Vagina (tissue), 2 donors: ENCODE results near the gene MRPL52.

Source experiments
- POLR2A ChIP-seq, 2 donors: fragments of 450-650 bp; IDR thresholded peaks; one replicate each; pipeline ENCODE4 v1.6.1; 2017; ENCODE audit warnings: antibody characterized with exemption in 2 of 2, mild to moderate bottlenecking in 2 of 2, moderate library complexity in 2 of 2
- POLR2AphosphoS5 ChIP-seq, 2 donors: sonication (generic); formaldehyde crosslinking; IDR thresholded peaks; one replicate each; pipeline ENCODE4 v1.9.0; 2017; ENCODE audit warnings: antibody characterized with exemption in 2 of 2, mild to moderate bottlenecking in 2 of 2, low read depth in 1 of 2; ENCODE audit not compliant: insufficient read depth in 1 of 2
- TF ChIP-seq, protein P1 (sequence below), 3 experiments: fragments of 450-650 bp in 2 of 3; fragments of 200-600 bp in 1 of 3; sonication (generic) in 1 of 3; IDR thresholded peaks; one replicate each; pipeline ENCODE4 v1.5.1; 2017 to 2019; ENCODE audit warnings: antibody characterized with exemption in 3 of 3, mild to moderate bottlenecking in 2 of 3, moderate library complexity in 2 of 3

DNA sequence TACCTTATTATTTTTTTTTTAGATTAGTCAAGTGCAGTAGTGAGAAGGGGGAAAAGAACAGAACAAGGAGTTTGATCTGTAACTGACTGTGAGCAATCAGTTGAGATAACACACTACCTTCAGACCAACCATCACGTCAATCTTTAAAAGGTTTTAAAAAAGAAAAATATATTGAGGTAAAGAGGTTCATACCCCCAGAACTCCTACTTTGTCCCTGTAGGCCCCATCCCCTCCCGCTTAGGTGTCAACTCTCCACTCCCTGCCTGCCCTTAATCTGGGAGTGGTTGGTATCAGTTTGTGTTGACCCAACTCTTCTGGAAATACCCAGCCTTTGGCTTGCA lies 22.9 kb downstream of the MRPL52 start:
- TF ChIP-seq, protein P1, sequence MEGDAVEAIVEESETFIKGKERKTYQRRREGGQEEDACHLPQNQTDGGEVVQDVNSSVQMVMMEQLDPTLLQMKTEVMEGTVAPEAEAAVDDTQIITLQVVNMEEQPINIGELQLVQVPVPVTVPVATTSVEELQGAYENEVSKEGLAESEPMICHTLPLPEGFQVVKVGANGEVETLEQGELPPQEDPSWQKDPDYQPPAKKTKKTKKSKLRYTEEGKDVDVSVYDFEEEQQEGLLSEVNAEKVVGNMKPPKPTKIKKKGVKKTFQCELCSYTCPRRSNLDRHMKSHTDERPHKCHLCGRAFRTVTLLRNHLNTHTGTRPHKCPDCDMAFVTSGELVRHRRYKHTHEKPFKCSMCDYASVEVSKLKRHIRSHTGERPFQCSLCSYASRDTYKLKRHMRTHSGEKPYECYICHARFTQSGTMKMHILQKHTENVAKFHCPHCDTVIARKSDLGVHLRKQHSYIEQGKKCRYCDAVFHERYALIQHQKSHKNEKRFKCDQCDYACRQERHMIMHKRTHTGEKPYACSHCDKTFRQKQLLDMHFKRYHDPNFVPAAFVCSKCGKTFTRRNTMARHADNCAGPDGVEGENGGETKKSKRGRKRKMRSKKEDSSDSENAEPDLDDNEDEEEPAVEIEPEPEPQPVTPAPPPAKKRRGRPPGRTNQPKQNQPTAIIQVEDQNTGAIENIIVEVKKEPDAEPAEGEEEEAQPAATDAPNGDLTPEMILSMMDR (IDR thresholded peaks at IDR 0.05): no peak
- TF ChIP-seq POLR2AphosphoS5 (IDR thresholded peaks at IDR 0.05; ENCODE audit: insufficient read depth in 1 of 2, low read depth in 1 of 2) (no peak), POLR2A (IDR thresholded peaks at IDR 0.05) (no peak)
